HCT116 (cell line): ENCODE measurements around the gene SLC22A15. TPM values are rescaled to one million over a fixed set of nuclear protein-coding genes. Genes with fewer than 3 reads are reported as not detected.

Source experiments
- ATAC-seq: fragments of 200-7000 bp; cut with Tn5 transposase; 2 replicates; pipeline ENCODE4 v1.9.1; 2020; ENCODE audit warnings: mild to moderate bottlenecking, moderate library complexity
- BruUV-seq: library from RNA; stranded (reverse); fragments of 400-500 nt; replicated peaks from 2 replicates; lab custom pipeline; 2021; lab: Mats Ljungman, UMichigan
- CTCF ChIA-PET: fragments of 300-600 bp; sonication (Branson Sonifier 250); formaldehyde crosslinking; loops from one replicate; lab custom pipeline; 2021; ENCODE audit warnings: antibody characterized with exemption; lab: Charles Lee
- POLR2A ChIA-PET: fragments of 300-600, 350-600 bp; sonication (Branson Sonifier 250); formaldehyde crosslinking; loops from one replicate; lab custom pipeline; 2021; ENCODE audit warnings: antibody characterized with exemption; lab: Charles Lee
- RAD21 ChIA-PET, 2 experiments: fragments of 300-600 bp; sonication (Branson Sonifier 250); formaldehyde crosslinking; loops; one replicate each; lab custom pipeline; 2023; ENCODE audit warnings: low total read pairs in 2 of 2; ENCODE audit not compliant: uncharacterized antibody in 2 of 2, unreplicated experiment in 2 of 2, low non-redundant PET in 1 of 2; lab: Charles Lee
- DNase-seq: peaks from one replicate; pipeline ENCODE4 v3.0.0-alpha.2; 2010; ENCODE audit warnings: low read depth, low spot score
- H2AFZ ChIP-seq: fragments of 200-600 bp; shearing (Covaris generic), sonication (generic); 2 replicates; pipeline ENCODE4 v1.6.1; 2017; ENCODE audit warnings: low read depth, mixed run types, mixed read lengths, antibody characterized with exemption, low read length; ENCODE audit not compliant: poor library complexity, severe bottlenecking
- H3K27ac ChIP-seq: 2 replicates; pipeline ENCODE4 v1.5.1; 2012; ENCODE audit warnings: low read depth, low read length
- H3K27me3 ChIP-seq: fragments of 200-600 bp; sonication (generic); 2 replicates; pipeline ENCODE4 v1.6.1; 2016; ENCODE audit warnings: mixed run types, low read length, mixed read lengths; ENCODE audit not compliant: insufficient read depth
- H3K36me3 ChIP-seq, 2 experiments: fragments of 200-500 bp in 1 of 2; fragments of 200-600 bp in 1 of 2; sonication (Bioruptor generic) in 1 of 2; sonication (generic) in 1 of 2; 2 replicates each; pipeline versions ENCODE4 v1.5.1 to v1.6.1; 2014 to 2016; ENCODE audit warnings: low read length in 2 of 2, inconsistent platforms in 1 of 2, mixed read lengths in 1 of 2, mixed run types in 1 of 2; ENCODE audit not compliant: insufficient read depth in 2 of 2, control insufficient read depth in 1 of 2
- H3K4me1 ChIP-seq, 2 experiments: fragments of 200-600 bp in 1 of 2; sonication (generic) in 1 of 2; 2 replicates each; pipeline versions ENCODE4 v1.5.1 to v1.6.1; 2012 to 2017; ENCODE audit warnings: low read length in 2 of 2, inconsistent platforms in 1 of 2, mild to moderate bottlenecking in 1 of 2, mixed read lengths in 1 of 2, mixed run types in 1 of 2, moderate library complexity in 1 of 2; ENCODE audit not compliant: insufficient read depth in 2 of 2, control insufficient read depth in 1 of 2
- H3K4me2 ChIP-seq: fragments of 200-600 bp; sonication (generic); 2 replicates; pipeline ENCODE4 v1.6.1; 2017; ENCODE audit warnings: mixed run types, low read length, mixed read lengths
- H3K4me3 ChIP-seq, 2 experiments: fragments of 200-600 bp in 1 of 2; sonication (generic) in 1 of 2; replicated peaks in 1 of 2; 2 replicates each; pipeline ENCODE4 v1.5.1; 2011 to 2016; ENCODE audit warnings: low read length in 2 of 2, control low read depth in 1 of 2, low read depth in 1 of 2, mild to moderate bottlenecking in 1 of 2, mixed read lengths in 1 of 2, mixed run types in 1 of 2
- H3K79me2 ChIP-seq: fragments of 200-600 bp; sonication (generic); 2 replicates; pipeline ENCODE4 v1.6.1; 2017; ENCODE audit warnings: mild to moderate bottlenecking, mixed run types, low read length, moderate library complexity, mixed read lengths; ENCODE audit not compliant: insufficient read depth
- H3K9ac ChIP-seq: fragments of 200-600 bp; sonication (generic); 2 replicates; pipeline ENCODE4 v1.6.1; 2016; ENCODE audit warnings: low read length, mixed read lengths
- H3K9me2 ChIP-seq: fragments of 200-600 bp; sonication (generic), shearing (Covaris generic); 2 replicates; pipeline ENCODE4 v1.6.1; 2017; ENCODE audit warnings: mixed run types, mild to moderate bottlenecking, moderate library complexity; ENCODE audit not compliant: insufficient read depth
- H3K9me3 ChIP-seq, 2 experiments: fragments of 200-500 bp in 1 of 2; fragments of 200-600 bp in 1 of 2; sonication (Bioruptor generic) in 1 of 2; sonication (generic) in 1 of 2; 2 replicates each; pipeline ENCODE4 v1.6.1; 2014 to 2017; ENCODE audit warnings: low read length in 2 of 2, mixed read lengths in 2 of 2, inconsistent platforms in 1 of 2, low read depth in 1 of 2, mild to moderate bottlenecking in 1 of 2, mixed run types in 1 of 2, moderate library complexity in 1 of 2; ENCODE audit not compliant: control insufficient read depth in 1 of 2, insufficient read depth in 1 of 2
- H4K20me1 ChIP-seq: fragments of 200-600 bp; sonication (generic), shearing (Covaris generic); 2 replicates; pipeline ENCODE4 v1.6.1; 2017; ENCODE audit warnings: mixed run types, mild to moderate bottlenecking, moderate library complexity; ENCODE audit not compliant: insufficient read depth
- CTCF ChIP-seq, 3 experiments: fragments of 200-600 bp in 1 of 3; sonication (generic) in 1 of 3; IDR thresholded peaks in 2 of 3; conservative IDR thresholded peaks in 1 of 3; 2 replicates each; pipeline ENCODE4 v1.5.1; 2012 to 2017; ENCODE audit warnings: low read depth in 2 of 3, low read length in 2 of 3, antibody characterized with exemption in 1 of 3, borderline replicate concordance in 1 of 3, control low read depth in 1 of 3, mild to moderate bottlenecking in 1 of 3, mixed read lengths in 1 of 3, mixed run types in 1 of 3, moderate library complexity in 1 of 3; ENCODE audit not compliant: insufficient read depth in 1 of 3
- RAD21 ChIP-seq: IDR thresholded peaks from 2 replicates; pipeline ENCODE4 v1.6.1; 2012; ENCODE audit warnings: low read depth, mild to moderate bottlenecking
- YY1 ChIP-seq: IDR thresholded peaks from 2 replicates; pipeline ENCODE4 v1.6.1; 2011; ENCODE audit warnings: low read length, low read depth, moderate library complexity, mild to moderate bottlenecking; ENCODE audit not compliant: insufficient replicate concordance; ENCODE audit errors: extremely low read depth
- intact Hi-C: fragments of 100-400 bp; cut with micrococcal nuclease; formaldehyde crosslinking; loops from 2 replicates; pipeline ENCODE4 v1.10.0; 2022
- total RNA-seq: library from RNA; stranded (reverse); gene quantifications from one replicate; pipeline ENCODE4 v1.2.1, GENCODE V29; 2021; ENCODE audit not compliant: unreplicated experiment

The SLC22A15 gene
- total RNA-seq, 1 experiment from 2014 or later, result 3.1 TPM

GRCh38 chr1:116036255-116036654, 59.9 kb downstream of the SLC22A15 start:
- intact Hi-C loops, result no loop called here
- POLR2A ChIA-PET, result no interaction called here

GRCh38 chr1:116038679-116039078, 62.4 kb downstream of the SLC22A15 start:
- H3K4me2 ChIP-seq, result no peak overlapping the region
- no peak overlapping the region for H3K9ac ChIP-seq
- H3K27me3 ChIP-seq, result no peaks in the 10 kb centered on the region
- H3K27ac ChIP-seq, result no peak overlapping the region
- no peaks in the 10 kb centered on the region for H3K4me1 ChIP-seq
- ATAC-seq, result no peak
- intact Hi-C loops, result no loop called here
- ChIA-PET POLR2A (no interaction called here), RAD21 (no interaction called here), CTCF (no interaction called here)
- no peak overlapping the region for H2AFZ ChIP-seq
- no peaks in the 10 kb centered on the region for H4K20me1 ChIP-seq
- no peak for DNase-seq
- H3K4me3 ChIP-seq, result no peak overlapping the region
- no peaks in the 10 kb centered on the region for H3K79me2 ChIP-seq
- H3K36me3 ChIP-seq, result no peaks in the 10 kb centered on the region
- no peaks in the 10 kb centered on the region for H3K9me3 ChIP-seq
- no TSS peak for BruUV-seq
- TF ChIP-seq RAD21, result no peak
- H3K9me2 ChIP-seq, result no peaks in the 10 kb centered on the region

More at GRCh38 chr1:116036255-116036654, 59.9 kb downstream of the SLC22A15 start:
- no peak for ATAC-seq
- no peak overlapping the region for H3K9ac ChIP-seq
- BruUV-seq, result no TSS peak
- H3K9me2 ChIP-seq, result no peaks in the 10 kb centered on the region
- ChIA-PET RAD21 (no interaction called here), CTCF (no interaction called here)
- H3K4me1 ChIP-seq, result no peaks in the 10 kb centered on the region
- H3K4me2 ChIP-seq, result no peak overlapping the region
- H3K4me3 ChIP-seq, result no peak overlapping the region
- H4K20me1 ChIP-seq, result no peaks in the 10 kb centered on the region
- H3K27me3 ChIP-seq, result no peaks in the 10 kb centered on the region
- no peaks in the 10 kb centered on the region; a peak in 1 of 4 replicates for H3K36me3 ChIP-seq
- no peaks in the 10 kb centered on the region for H3K9me3 ChIP-seq
- no peak overlapping the region for H3K27ac ChIP-seq
- H3K79me2 ChIP-seq, result no peaks in the 10 kb centered on the region
- TF ChIP-seq YY1 (no peak), CTCF (IDR thresholded peaks at IDR 0.05 in 2 of 3, conservative IDR thresholded peaks at IDR 0.05 in 1 of 3; ENCODE audit: borderline replicate concordance in 1 of 3, insufficient read depth in 1 of 3, low read depth in 2 of 3, low read length in 2 of 3) (peak in 2 of 3 experiments; percentile 28 to 45; a peak in 4 of 6 replicates)
- H2AFZ ChIP-seq, result no peak overlapping the region
- no peak for DNase-seq
